GM19099 (cell line): Measurements from ENCODE around the gene KCNJ15.

Source experiments
- POLR2A ChIP-seq: IDR thresholded peaks from 3 replicates; pipeline ENCODE4 v1.6.1; 2011; ENCODE audit warnings: low read depth; ENCODE audit not compliant: insufficient read length; ENCODE audit errors: extremely low read depth

Gene KCNJ15

DNA sequence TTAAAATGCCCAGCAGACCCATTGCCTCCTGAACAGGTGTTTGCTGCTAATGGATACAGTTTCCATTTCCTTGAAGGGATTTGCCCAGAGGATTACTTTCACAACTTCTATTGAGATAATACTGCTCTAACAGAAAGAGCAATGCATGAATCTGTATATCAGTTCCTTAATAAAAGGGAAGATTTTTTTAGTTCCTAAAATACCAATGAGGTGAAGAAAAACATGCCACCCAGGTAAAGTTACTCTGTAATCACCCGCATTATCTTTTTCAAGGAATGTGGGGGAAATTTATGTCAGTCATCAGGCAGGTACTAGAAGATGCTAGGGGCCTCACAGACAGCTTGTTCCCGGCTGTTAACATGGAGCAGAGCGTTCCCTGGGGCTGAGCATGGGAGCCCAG is 41.1 kb downstream of the KCNJ15 start:
- no peak for TF ChIP-seq POLR2A

DNA sequence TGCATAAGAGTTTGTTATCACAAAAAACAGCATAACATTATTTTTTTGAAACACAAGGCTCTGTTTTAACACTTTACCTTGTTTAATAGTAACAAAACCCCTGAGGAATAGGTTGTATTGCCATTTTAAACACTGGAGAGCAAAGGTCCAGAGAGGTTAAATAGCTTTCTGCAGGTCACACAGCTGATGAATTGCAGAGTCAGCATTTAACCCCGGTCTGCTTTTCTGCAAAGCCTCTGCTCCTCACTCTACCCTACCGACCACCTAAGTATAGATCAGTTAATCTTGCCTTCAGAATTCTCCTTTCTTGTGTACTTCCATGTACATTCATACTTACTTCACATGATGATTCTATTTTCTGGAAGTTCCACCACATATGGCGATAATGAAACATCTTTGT is 42.0 kb downstream of the KCNJ15 start:
- TF ChIP-seq POLR2A = no peak

DNA sequence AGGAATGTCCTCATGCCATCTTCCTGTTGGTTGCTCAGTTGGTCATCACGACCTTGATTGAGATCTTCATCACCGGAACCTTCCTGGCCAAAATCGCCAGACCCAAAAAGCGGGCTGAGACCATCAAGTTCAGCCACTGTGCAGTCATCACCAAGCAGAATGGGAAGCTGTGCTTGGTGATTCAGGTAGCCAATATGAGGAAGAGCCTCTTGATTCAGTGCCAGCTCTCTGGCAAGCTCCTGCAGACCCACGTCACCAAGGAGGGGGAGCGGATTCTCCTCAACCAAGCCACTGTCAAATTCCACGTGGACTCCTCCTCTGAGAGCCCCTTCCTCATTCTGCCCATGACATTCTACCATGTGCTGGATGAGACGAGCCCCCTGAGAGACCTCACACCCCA is 42.9 kb downstream of the KCNJ15 start:
- TF ChIP-seq POLR2A = no peak

GRCh38 chr21:38300141-38300578 is 43.4 kb downstream of the KCNJ15 start:
- no peak for TF ChIP-seq POLR2A

- TF ChIP-seq POLR2A = no peak
Measured at GRCh38 chr21:38301321-38302214, 44.8 kb downstream of the KCNJ15 start.

- no peak for TF ChIP-seq POLR2A
Measured at GRCh38 chr21:38303300-38303699, 46.5 kb downstream of the KCNJ15 start.

GRCh38 chr21:38306433-38307141 is 49.8 kb downstream of the KCNJ15 start:
- no peak for TF ChIP-seq POLR2A

- TF ChIP-seq POLR2A = no peak
Measured at GRCh38 chr21:38307771-38308531, 51.2 kb downstream of the KCNJ15 start.

DNA sequence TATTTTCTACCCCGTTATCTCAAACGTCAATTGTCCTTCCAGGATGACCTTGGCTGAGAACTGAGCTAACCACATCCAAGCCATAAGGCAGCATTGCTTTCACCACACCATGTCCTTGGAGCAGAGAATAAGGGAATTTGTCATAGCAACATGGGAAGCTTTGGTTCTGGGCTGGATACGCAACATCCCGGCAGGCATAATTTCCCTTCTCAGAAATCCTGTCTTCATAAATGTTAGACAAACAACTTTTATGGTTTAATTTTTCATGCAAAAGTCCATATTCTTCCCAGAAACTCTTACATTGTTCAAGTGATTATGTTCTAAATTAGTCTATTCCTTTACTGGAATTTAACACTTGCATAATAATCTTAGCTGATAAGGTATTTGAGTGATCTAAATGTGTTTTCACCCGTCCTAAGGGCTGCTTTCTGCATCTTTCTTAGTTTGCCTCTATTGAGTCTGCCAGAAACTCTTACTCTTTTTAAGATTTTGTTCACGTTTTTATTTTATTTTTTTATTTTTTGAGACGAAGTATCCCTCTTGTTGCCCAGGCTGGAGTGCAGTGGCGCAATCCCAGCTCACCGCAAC is 51.8 kb downstream of the KCNJ15 start:
- no peak for TF ChIP-seq POLR2A

DNA sequence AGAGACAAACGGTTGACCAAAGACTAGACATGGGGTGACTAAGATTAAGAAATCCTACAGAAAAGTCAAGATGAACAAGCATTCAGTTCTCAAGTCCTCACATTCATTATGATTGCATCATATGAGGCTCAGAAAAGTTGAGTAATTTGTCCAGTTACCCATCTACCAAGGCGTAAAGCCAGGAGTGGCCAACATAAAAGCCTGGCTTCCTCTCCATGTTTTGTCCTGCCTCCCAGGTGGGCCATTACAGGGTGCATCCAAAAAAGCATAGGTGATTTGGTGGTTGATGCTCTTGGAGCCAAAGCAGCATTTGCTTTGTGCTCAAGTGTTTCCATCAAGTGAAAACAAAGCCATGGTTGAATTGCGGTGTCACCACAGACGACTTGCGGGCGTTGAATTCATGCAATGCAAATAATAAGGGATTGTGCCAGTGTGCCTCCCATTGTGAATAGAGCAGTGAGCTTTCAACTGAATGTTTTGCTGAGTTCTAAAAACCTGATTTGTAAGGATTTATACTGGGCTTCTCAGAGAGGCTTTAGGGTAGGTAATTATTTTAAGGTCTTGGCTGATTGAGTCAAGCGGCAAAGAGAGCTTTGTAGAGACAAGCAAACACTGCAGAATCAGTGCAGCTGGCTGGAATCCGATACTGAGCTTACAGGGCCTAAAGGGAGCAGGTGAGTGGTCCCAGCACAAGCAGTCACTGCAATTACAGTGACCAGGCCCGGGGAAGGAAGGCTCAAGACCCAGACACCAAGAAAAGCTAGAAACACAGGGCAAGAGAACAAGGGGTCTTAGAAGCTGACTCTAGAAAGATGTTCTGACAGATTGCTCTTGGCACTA is 54.1 kb downstream of the KCNJ15 start:
- no peak for TF ChIP-seq POLR2A

DNA sequence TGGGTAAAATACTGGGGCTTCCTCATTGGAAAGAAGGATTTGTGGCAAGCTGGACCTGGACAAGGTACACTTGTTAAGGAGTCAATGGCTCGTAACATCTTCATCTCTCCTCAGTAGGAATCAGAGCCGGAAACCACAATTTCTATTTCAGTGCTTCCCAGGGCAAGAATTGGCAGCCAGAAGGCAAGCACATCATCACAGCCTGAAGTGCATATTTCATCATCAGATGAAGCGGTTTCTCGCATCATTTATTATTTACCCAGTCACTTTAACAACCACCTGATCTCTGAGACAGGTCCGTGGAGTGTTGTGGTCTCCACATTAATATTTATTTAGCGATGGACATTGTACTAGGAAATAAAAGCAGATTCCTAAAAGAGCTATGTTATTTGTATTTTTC is 55.0 kb downstream of the KCNJ15 start:
- TF ChIP-seq POLR2A = no peak

GRCh38 chr21:38312822-38313221 is 56.0 kb downstream of the KCNJ15 start:
- no peak for TF ChIP-seq POLR2A

DNA sequence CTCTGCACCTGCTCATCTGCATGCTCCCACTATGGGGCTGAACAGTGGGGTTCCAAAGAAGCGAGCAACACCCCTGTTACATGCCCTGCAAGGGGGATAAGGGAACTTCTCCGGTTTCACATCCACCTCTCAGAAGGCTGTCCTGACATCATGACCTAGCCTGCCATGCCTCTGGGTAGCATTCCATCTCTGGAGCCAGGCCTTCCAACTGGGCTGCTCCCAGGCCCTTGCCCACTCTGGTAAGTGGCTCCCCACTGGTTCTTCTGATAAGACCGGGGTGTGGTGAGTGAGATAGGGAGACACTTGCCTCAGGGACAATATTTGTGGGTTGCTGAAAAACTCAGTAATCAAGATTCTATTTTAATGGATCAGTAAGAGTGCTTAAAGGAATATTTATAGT is 57.8 kb downstream of the KCNJ15 start:
- no peak for TF ChIP-seq POLR2A

DNA sequence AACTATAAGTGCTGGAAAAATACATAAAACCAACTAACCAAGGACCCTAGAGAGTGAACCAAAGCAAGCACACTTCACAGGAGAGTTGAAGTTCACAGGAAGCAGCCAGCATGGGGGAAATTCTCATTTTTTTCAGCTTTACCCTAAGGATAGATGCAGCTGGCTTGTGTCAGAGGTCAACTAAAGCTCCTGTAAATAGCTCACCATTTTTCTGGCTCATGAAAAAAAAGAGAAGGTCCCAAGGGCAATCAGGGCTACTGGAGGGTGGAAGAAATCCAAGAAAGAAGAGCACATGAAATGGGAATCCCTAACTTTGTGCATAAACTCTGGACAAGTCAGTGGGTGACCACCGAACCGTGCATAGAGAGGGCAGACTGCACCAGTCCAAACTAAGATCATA is 58.3 kb downstream of the KCNJ15 start:
- no peak for TF ChIP-seq POLR2A

DNA sequence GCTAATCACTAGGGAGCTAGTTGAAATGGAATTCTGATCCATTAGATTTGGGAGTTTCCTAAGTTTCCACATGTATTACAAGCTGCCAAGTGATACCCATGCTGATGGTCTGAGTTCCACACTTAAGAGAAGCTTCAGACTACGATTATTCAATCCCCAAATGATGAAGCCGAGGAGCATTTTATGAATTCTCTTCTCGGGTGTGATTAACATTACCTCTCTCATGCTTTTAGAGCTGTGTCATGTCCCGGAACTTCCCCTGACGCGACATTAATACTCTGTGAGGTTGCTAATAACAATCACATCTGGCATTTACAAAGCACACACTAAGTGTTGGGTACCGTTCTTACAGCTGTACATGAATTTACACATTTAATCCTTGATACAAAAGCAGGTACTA is 63.0 kb downstream of the KCNJ15 start:
- TF ChIP-seq POLR2A = no peak

GRCh38 chr21:38321568-38321967 is 64.8 kb downstream of the KCNJ15 start:
- TF ChIP-seq POLR2A = no peak
